ENCODE data around the gene TRO. TPM values are rescaled to one million over a fixed set of nuclear protein-coding genes. Genes with fewer than 3 reads are reported as not detected.
A peak's percentile ranks its signal among the peaks of the same experiment; 100 is the strongest.

Gene TRO
- total and polyA plus RNA-seq, 11 donors: 1.0 to 6.2 (median 2.5) TPM

DNA sequence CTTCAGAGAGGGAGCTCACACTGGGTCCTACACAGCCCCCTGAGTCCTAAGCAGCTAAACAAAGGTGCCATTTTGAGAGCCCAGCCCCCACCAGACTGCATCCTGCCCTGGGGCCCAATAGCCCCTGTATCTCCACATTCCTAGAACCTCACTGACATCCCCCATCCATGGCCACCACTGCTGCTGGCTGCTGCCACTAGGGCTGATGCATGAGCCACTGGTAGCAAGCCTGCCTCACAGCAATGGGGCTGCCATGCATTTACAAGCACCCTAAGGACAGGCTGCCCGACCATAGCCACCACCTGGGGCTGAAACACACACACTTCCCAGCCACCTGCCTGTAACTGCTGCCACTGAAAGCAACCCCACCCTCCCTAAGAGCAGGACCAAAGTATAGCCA is 26.5 kb upstream of the TRO start:
- no peak for TF ChIP-seq POLR2A (IDR thresholded peaks at IDR 0.05)
- TF ChIP-seq, protein P1, sequence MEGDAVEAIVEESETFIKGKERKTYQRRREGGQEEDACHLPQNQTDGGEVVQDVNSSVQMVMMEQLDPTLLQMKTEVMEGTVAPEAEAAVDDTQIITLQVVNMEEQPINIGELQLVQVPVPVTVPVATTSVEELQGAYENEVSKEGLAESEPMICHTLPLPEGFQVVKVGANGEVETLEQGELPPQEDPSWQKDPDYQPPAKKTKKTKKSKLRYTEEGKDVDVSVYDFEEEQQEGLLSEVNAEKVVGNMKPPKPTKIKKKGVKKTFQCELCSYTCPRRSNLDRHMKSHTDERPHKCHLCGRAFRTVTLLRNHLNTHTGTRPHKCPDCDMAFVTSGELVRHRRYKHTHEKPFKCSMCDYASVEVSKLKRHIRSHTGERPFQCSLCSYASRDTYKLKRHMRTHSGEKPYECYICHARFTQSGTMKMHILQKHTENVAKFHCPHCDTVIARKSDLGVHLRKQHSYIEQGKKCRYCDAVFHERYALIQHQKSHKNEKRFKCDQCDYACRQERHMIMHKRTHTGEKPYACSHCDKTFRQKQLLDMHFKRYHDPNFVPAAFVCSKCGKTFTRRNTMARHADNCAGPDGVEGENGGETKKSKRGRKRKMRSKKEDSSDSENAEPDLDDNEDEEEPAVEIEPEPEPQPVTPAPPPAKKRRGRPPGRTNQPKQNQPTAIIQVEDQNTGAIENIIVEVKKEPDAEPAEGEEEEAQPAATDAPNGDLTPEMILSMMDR (IDR thresholded peaks at IDR 0.05): no peak
- Histone ChIP-seq H3K27ac (no peak overlapping the region), H3K36me3 (no peaks in the 10 kb centered on the region), H3K27me3 (peaks cover 0 to 20% (median 0%) of the 10 kb centered on the region in 9 donors), H3K4me1 (no peaks in the 10 kb centered on the region), H3K9me3 (peaks cover 0 to 30% (median 0%) of the 10 kb centered on the region in 12 donors), H3K4me3 (no peak overlapping the region)
- ATAC-seq (no peak), DNase-seq (no peak)
- WGBS, 4 donors: 44 to 67% (median 58%) methylated on average over 1 of the region's 1 CpG; no CpG with 5 or more reads in 1 of the 4 donors
- intact Hi-C loops (cut with DNase I): loop anchor here in 6 of 10 donors (5.0 to 10.0 kb wide), 4 partner anchors 61 to 168 kb away; no protein-coding TSS in a partner anchor

DNA sequence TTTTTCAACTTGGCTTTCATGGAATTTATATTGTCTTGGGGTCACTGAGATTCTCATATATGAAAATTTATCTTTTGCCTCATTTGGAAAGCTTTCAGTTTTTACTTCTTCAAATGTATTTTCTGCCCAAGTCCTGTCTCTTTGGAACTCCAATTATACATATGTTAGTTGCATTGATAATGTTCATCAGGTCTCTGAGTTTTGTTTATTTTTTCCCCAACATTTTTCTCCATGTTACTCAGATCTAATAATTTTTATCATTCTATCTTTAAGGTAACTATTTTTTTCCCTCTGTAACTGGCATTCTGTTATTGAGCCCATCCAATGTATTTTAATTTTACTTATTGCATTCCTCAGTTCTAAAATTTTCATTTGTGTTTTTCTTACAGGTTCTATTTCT is 10.7 kb upstream of the TRO start:
- no peaks in the 10 kb centered on the region for H3K27me3 ChIP-seq
- no peaks in the 10 kb centered on the region for H3K4me1 ChIP-seq
- ATAC-seq (no peak), DNase-seq (no peak)
- TF ChIP-seq, protein P1 (IDR thresholded peaks at IDR 0.05): no peak
- TF ChIP-seq POLR2A (IDR thresholded peaks at IDR 0.05): no peak
- no peak overlapping the region for H3K4me3 ChIP-seq
- no peaks in the 10 kb centered on the region for H3K36me3 ChIP-seq
- H3K27ac ChIP-seq: no peak overlapping the region
- intact Hi-C loops (cut with DNase I): no loop called here
- peaks cover 0 to 11% (median 3%) of the 10 kb centered on the region in 12 donors for H3K9me3 ChIP-seq

DNA sequence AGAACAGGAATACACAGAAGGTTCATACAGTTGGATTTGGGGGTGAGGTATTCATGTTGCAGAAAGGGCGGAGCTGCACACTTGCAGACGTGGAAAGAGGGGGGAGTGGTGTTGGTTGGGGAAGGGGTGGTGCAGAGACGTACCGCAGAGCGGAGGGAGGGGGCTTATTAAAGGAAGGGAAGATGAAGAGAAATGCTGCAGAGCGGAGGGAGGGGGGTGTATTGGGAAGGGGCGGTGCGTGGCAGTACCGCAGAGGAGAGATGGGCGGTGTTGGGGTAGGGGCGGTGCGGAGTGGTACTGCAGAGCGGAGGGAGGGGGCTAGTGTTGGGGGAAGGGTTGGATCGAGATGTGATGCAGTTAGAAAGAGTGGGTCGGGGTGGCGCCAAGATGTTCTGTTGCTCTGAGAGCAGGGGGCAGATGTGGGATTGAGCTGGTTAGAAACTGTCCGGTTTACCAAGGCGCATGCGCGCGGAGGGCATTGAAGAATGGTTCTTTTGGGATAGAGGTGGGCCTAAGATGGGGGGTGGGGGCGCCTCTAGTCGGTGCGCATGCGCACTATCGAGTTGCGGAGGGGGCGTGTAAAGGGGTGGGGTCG is 900 bp downstream of the TRO start:
- H3K4me3 ChIP-seq: peak overlapping the region; percentile 17 to 67 (median 51)
- DNase-seq (peak; percentile 51 to 75 (median 69)), ATAC-seq (peak; percentile 65 to 89 (median 78))
- TF ChIP-seq, protein P1 (IDR thresholded peaks at IDR 0.05): no peak
- TF ChIP-seq POLR2A (IDR thresholded peaks at IDR 0.05): no peak
- H3K36me3 ChIP-seq: no peaks in the 10 kb centered on the region
- intact Hi-C loops (cut with DNase I): no loop called here
- H3K27ac ChIP-seq: peak overlapping the region in 2 of 12 donors; percentile 5 to 13
- 0 to 41% (median 19%) methylated on average over 29 of the region's 29 CpGs for WGBS, 4 donors
- H3K4me1 ChIP-seq: peaks cover 0 to 5% (median 0%) of the 10 kb centered on the region in 12 donors
- no peaks in the 10 kb centered on the region for H3K9me3 ChIP-seq
- peaks cover 0 to 6% (median 0%) of the 10 kb centered on the region in 9 donors for H3K27me3 ChIP-seq

DNA sequence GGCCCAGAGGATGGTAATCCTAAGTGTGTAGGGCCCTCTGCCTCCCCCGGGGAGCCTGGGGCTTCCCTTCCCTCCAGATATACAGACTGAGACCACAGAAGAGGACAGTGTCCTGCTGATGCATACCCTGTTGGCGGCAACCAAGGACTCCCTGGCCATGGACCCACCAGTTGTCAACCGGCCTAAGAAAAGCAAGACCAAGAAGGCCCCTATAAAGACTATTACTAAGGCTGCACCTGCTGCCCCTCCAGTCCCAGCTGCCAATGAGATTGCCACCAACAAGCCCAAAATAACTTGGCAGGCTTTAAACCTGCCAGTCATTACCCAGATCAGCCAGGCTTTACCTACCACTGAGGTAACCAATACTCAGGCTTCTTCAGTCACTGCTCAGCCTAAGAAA is 1.9 kb downstream of the TRO start:
- H3K27me3 ChIP-seq: peaks cover 0 to 6% (median 0%) of the 10 kb centered on the region in 9 donors
- peaks cover 0 to 5% (median 0%) of the 10 kb centered on the region in 12 donors for H3K4me1 ChIP-seq
- DNase-seq (no peak), ATAC-seq (no peak)
- intact Hi-C loops (cut with DNase I): no loop called here
- H3K4me3 ChIP-seq: no peak overlapping the region
- H3K36me3 ChIP-seq: no peaks in the 10 kb centered on the region
- H3K27ac ChIP-seq: no peak overlapping the region
- 64 to 93% (median 77%) methylated on average over 2 to 3 of the region's 3 CpGs for WGBS, 4 donors
- H3K9me3 ChIP-seq: no peaks in the 10 kb centered on the region
- TF ChIP-seq, protein P1 (IDR thresholded peaks at IDR 0.05): no peak
- no peak for TF ChIP-seq POLR2A (IDR thresholded peaks at IDR 0.05)
